Measurements from ENCODE around the gene NXF1.
"Not testable (repeated sequence)": the region's sequence is repeated elsewhere in the genome, so short reads cannot be mapped to it uniquely, and the experiment has no call there.

Gene NXF1

GRCh38 chr11:62842171-62842741, 37.0 kb upstream of the NXF1 start:
- no peak overlapping the region for H3K23ac ChIP-seq (ENCODE audit: low read length in 2 of 2)
- H4K8ac ChIP-seq (ENCODE audit: low read length), result peak overlapping the region; percentile 62
- H2BK12ac ChIP-seq (ENCODE audit: low read length in 2 of 2), result peak overlapping the region; percentile 17 to 79
- H3K36me3 ChIP-seq (ENCODE audit: control insufficient read depth in 1 of 2, insufficient read depth in 2 of 2, low read depth in 1 of 2, low read length in 2 of 2), result peaks cover 0 to 4% of the 10 kb centered on the region in 2 experiments
- peak overlapping the region; percentile 37 to 74 for H3K4me3 ChIP-seq (ENCODE audit: insufficient read depth in 1 of 2, low read depth in 1 of 2, low read length in 2 of 2)
- peak overlapping the region; percentile 46 for H2AFZ ChIP-seq (ENCODE audit: low read depth, low read length)
- WGBS, result 5% methylated on average over 30 of the region's 30 CpGs
- peaks cover 13% of the 10 kb centered on the region for H3K4me1 ChIP-seq (ENCODE audit: control insufficient read depth, insufficient read depth, low read depth, low read length)
- no peaks in the 10 kb centered on the region for H3K9me3 ChIP-seq (ENCODE audit: control insufficient read depth, low read length)
- peak overlapping the region; percentile 45 to 75 for H3K4ac ChIP-seq (ENCODE audit: low read depth in 1 of 2, low read length in 2 of 2)
- peak overlapping the region; percentile 96 for H3K9ac ChIP-seq (ENCODE audit: low read length)
- peaks cover 8% of the 10 kb centered on the region for H3K79me1 ChIP-seq (replicated peaks; ENCODE audit: low read length, poor library complexity, severe bottlenecking)
- DNase-seq, result no peak
- peak overlapping the region; percentile 43 for H2AK5ac ChIP-seq (ENCODE audit: low read length, severe bottlenecking)
- peak overlapping the region; percentile 62 to 87 for H3K18ac ChIP-seq (ENCODE audit: low read depth in 1 of 2, low read length in 2 of 2)
- peak overlapping the region; percentile 78 for H3K4me2 ChIP-seq (ENCODE audit: low read length, poor library complexity, severe bottlenecking)
- peak overlapping the region; percentile 96 for H2BK120ac ChIP-seq (ENCODE audit: low read depth, low read length)
- H3K27me3 ChIP-seq (ENCODE audit: control insufficient read depth in 1 of 2, insufficient read depth in 1 of 2, low read length in 2 of 2), result no peaks in the 10 kb centered on the region
- peak overlapping the region; percentile 60 for H2BK5ac ChIP-seq (ENCODE audit: low read depth, low read length, poor library complexity, severe bottlenecking)
- H3K27ac ChIP-seq (ENCODE audit: low read length, poor library complexity, severe bottlenecking), result peak overlapping the region; percentile 83
- H2BK15ac ChIP-seq (ENCODE audit: low read depth, poor library complexity, severe bottlenecking), result peak overlapping the region; percentile 64
- H3K14ac ChIP-seq (ENCODE audit: low read length in 2 of 2), result peak overlapping the region in 1 of 2 experiments; percentile 78
- peak overlapping the region; percentile 94 for H4K91ac ChIP-seq (ENCODE audit: low read length)

DNA sequence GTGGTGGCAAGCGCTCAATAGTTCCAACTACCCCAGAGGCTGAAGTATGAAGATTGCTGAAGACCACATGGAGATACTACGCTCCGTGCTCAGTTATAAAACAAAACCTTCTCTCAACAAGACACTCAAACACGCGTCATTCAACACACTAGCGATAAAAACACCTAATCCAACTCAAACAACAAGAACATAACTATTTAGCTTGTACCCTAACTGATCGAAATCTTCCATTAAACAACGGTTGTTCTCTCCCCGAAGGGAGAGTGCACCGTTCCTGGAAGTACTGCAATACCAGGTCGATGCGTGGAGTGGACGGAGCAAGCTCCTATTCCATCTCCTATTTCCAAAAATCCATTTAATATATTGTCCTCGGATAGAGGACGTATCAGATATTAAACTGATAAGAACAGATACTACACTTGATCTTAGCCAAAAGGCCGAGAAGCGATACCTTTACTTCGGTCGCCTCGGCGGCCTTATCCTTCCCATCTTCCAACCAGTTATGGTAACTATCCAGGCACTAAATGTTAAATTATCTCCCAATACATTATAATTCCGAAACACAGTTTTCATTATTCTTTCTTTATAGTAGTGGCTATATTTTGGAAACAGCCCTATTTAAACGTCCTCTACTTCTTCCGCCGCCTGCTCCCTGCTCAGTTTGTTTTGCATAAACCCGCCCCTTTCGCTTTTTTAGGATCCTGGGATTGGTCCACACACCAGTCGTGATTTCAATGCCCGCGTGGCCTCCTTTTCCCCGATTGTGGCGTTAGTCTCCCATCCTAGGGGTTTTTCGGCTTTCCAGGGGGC, 36.3 kb upstream of the NXF1 start:
- H3K27ac ChIP-seq (ENCODE audit: low read length, poor library complexity, severe bottlenecking), result peak overlapping the region; percentile 83
- peak; percentile 100 for DNase-seq
- H4K91ac ChIP-seq (ENCODE audit: low read length), result peak overlapping the region; percentile 94
- H3K79me1 ChIP-seq (replicated peaks; ENCODE audit: low read length, poor library complexity, severe bottlenecking), result peaks cover 8% of the 10 kb centered on the region
- H3K14ac ChIP-seq (ENCODE audit: low read length in 2 of 2), result no peak overlapping the region
- H3K9me3 ChIP-seq (ENCODE audit: control insufficient read depth, low read length), result no peaks in the 10 kb centered on the region
- peak overlapping the region; percentile 62 for H4K8ac ChIP-seq (ENCODE audit: low read length)
- no peak overlapping the region for H2AFZ ChIP-seq (ENCODE audit: low read depth, low read length)
- H2BK12ac ChIP-seq (ENCODE audit: low read length in 2 of 2), result peak overlapping the region in 1 of 2 experiments; percentile 79
- H3K4me1 ChIP-seq (ENCODE audit: control insufficient read depth, insufficient read depth, low read depth, low read length), result peaks cover 13% of the 10 kb centered on the region
- peak overlapping the region; percentile 62 to 87 for H3K18ac ChIP-seq (ENCODE audit: low read depth in 1 of 2, low read length in 2 of 2)
- no peak overlapping the region for H2AK5ac ChIP-seq (ENCODE audit: low read length, severe bottlenecking)
- H2BK120ac ChIP-seq (ENCODE audit: low read depth, low read length), result peak overlapping the region; percentile 96
- peak overlapping the region; percentile 96 for H3K9ac ChIP-seq (ENCODE audit: low read length)
- peak overlapping the region; percentile 60 for H2BK5ac ChIP-seq (ENCODE audit: low read depth, low read length, poor library complexity, severe bottlenecking)
- peak overlapping the region; percentile 64 for H2BK15ac ChIP-seq (ENCODE audit: low read depth, poor library complexity, severe bottlenecking)
- peak overlapping the region; percentile 78 for H3K4me2 ChIP-seq (ENCODE audit: low read length, poor library complexity, severe bottlenecking)
- under 1% methylated on average over 31 of the region's 33 CpGs for WGBS
- H3K36me3 ChIP-seq (ENCODE audit: control insufficient read depth in 1 of 2, insufficient read depth in 2 of 2, low read depth in 1 of 2, low read length in 2 of 2), result peaks cover 4 to 8% of the 10 kb centered on the region in 2 experiments
- no peak overlapping the region for H3K23ac ChIP-seq (ENCODE audit: low read length in 2 of 2)
- H3K4ac ChIP-seq (ENCODE audit: low read depth in 1 of 2, low read length in 2 of 2), result peak overlapping the region; percentile 45 to 75
- no peaks in the 10 kb centered on the region for H3K27me3 ChIP-seq (ENCODE audit: control insufficient read depth in 1 of 2, insufficient read depth in 1 of 2, low read length in 2 of 2)
- peak overlapping the region; percentile 37 to 98 for H3K4me3 ChIP-seq (ENCODE audit: insufficient read depth in 1 of 2, low read depth in 1 of 2, low read length in 2 of 2)

DNA sequence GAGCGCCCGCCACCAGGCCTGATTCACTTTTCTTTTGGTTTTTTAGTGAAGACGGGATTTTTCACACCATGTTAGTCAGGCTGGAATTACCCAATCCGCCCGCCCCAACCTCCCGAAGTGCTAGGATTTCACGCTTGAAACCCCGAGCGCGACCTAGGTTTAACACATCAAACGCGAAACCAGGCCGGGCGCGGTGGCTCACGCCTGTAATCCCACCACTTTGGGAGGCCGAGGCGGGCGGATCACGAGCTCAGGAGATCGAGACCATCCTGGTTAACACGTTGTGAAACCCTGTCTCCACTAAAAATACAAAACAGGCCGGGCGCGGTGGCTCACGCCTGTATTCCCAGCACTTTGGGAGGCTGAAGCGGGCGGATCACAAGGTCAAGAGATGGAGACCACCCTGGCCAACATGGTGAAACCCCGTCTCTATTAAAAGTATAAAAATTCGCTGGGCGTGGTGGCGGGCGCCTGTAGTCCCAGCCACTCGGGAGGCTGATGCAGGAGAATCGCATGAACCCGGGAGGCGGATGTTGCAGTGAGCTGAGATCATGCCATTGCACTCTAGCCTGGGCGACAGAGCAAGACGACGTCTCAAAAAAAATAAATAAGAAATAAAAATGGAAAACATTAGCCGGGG, 35.6 kb upstream of the NXF1 start:
- not testable (repeated sequence) for H3K14ac ChIP-seq (ENCODE audit: low read length in 2 of 2); H4K8ac ChIP-seq (ENCODE audit: low read length); H3K4ac ChIP-seq (ENCODE audit: low read depth in 1 of 2, low read length in 2 of 2); H2BK5ac ChIP-seq (ENCODE audit: low read depth, low read length, poor library complexity, severe bottlenecking); H2BK15ac ChIP-seq (ENCODE audit: low read depth, poor library complexity, severe bottlenecking); H2BK120ac ChIP-seq (ENCODE audit: low read depth, low read length); H3K27me3 ChIP-seq (ENCODE audit: control insufficient read depth in 1 of 2, insufficient read depth in 1 of 2, low read length in 2 of 2); H3K9me3 ChIP-seq (ENCODE audit: control insufficient read depth, low read length); H2AK5ac ChIP-seq (ENCODE audit: low read length, severe bottlenecking); H4K91ac ChIP-seq (ENCODE audit: low read length); H3K23ac ChIP-seq (ENCODE audit: low read length in 2 of 2); H2BK12ac ChIP-seq (ENCODE audit: low read length in 2 of 2); H2AFZ ChIP-seq (ENCODE audit: low read depth, low read length)
- DNase-seq, result peak; percentile 99
- Histone ChIP-seq H3K4me2 (ENCODE audit: low read length, poor library complexity, severe bottlenecking) (peak overlapping the region; percentile 75), H3K36me3 (ENCODE audit: control insufficient read depth in 1 of 2, insufficient read depth in 2 of 2, low read depth in 1 of 2, low read length in 2 of 2) (peaks cover 11% of the 10 kb centered on the region in 2 experiments), H3K9ac (ENCODE audit: low read length) (peak overlapping the region; percentile 96), H3K79me1 (replicated peaks; ENCODE audit: low read length, poor library complexity, severe bottlenecking) (peaks cover 12% of the 10 kb centered on the region), H3K18ac (ENCODE audit: low read depth in 1 of 2, low read length in 2 of 2) (peak overlapping the region in 1 of 2 experiments; percentile 19), H3K27ac (ENCODE audit: low read length, poor library complexity, severe bottlenecking) (peak overlapping the region; percentile 91), H3K4me3 (ENCODE audit: insufficient read depth in 1 of 2, low read depth in 1 of 2, low read length in 2 of 2) (peak overlapping the region; percentile 17 to 98), H3K4me1 (ENCODE audit: control insufficient read depth, insufficient read depth, low read depth, low read length) (peaks cover 13% of the 10 kb centered on the region)
- WGBS, result under 1% methylated on average over 41 of the region's 41 CpGs
